HEK293 (cell line): ENCODE measurements around the gene COG1.

ENCODE experiments used
- BCL11A ChIP-seq: fragments of 450-650 bp; formaldehyde crosslinking; IDR thresholded peaks from 2 replicates; pipeline ENCODE4 v1.5.1; 2016; ENCODE audit warnings: low read depth, missing biosample characterization, missing genetic modification characterization
- MZF1 ChIP-seq: fragments of 450-650 bp; formaldehyde crosslinking; IDR thresholded peaks from 2 replicates; pipeline ENCODE4 v1.5.1; 2017; ENCODE audit warnings: missing biosample characterization, missing genetic modification characterization, borderline replicate concordance
- ZNF639 ChIP-seq: fragments of 450-650 bp; formaldehyde crosslinking; IDR thresholded peaks from 2 replicates; pipeline ENCODE4 v1.5.1; 2016; ENCODE audit warnings: missing biosample characterization, missing genetic modification characterization

- TF ChIP-seq BCL11A = no peak
- TF ChIP-seq ZNF639 (tag by site-specific recombination) = no peak
- TF ChIP-seq MZF1 = no peak
Measured at GRCh38 chr17:73247726-73248125, 54.9 kb downstream of the COG1 start.
